ENCODE results near the gene SEMA4D. TPM values are rescaled to one million over a fixed set of nuclear protein-coding genes. Genes with fewer than 3 reads are reported as not detected.

The SEMA4D gene
- total RNA-seq, 1 experiment from 2014 or later, result 8.0 TPM

DNA sequence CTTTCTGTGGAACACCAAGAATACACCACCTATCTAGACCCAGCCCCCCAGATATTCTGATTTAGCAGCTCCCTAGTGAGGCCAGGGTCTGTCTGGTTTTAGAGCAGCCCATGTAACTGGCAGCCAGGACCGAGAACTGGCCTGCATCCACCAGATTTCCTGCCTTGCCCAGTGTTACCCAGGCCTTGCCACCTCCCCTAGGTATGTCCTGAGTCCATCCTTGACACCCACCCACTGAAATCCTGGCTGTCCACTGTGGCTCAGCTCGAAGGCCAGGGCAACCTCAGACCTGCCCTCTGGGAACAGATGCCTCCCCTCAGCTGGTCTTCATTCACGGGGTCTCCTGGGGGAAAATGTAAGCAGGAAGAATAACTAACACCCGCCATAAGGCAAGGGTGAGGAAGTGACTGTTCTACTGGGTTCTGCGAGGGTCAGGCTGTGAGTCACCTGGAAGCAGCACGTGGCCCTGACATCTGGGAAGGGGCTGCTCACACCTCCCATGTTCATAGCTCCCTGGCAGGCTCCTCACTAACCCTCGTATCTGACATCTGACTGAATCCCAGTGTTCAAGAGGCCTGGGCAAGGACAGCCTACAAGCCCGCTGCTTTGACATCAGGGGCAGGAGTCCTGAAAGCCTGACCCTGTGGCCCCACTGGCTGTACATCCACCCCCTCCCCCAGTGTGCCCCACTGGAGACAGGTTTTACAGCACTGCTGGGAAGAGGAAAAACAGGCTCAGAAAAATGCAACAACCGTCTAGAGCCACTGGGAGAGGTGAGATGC, 72.7 kb downstream of the SEMA4D start:
- H3F3A ChIP-seq (ENCODE audit: low read length, unreplicated experiment), result no peaks in the 10 kb centered on the region
- ATAC-seq (no peak), DNase-seq (no peak)
- peaks cover 7% of the 10 kb centered on the region for H3K4me1 ChIP-seq (ENCODE audit: insufficient read depth, low read length)
- no TSS peak for BruUV-seq (replicated peaks)
- H3K9ac ChIP-seq (ENCODE audit: low read length), result no peak overlapping the region
- no peak overlapping the region for H3K4me3 ChIP-seq (ENCODE audit: low read length)
- TF ChIP-seq, protein P1, sequence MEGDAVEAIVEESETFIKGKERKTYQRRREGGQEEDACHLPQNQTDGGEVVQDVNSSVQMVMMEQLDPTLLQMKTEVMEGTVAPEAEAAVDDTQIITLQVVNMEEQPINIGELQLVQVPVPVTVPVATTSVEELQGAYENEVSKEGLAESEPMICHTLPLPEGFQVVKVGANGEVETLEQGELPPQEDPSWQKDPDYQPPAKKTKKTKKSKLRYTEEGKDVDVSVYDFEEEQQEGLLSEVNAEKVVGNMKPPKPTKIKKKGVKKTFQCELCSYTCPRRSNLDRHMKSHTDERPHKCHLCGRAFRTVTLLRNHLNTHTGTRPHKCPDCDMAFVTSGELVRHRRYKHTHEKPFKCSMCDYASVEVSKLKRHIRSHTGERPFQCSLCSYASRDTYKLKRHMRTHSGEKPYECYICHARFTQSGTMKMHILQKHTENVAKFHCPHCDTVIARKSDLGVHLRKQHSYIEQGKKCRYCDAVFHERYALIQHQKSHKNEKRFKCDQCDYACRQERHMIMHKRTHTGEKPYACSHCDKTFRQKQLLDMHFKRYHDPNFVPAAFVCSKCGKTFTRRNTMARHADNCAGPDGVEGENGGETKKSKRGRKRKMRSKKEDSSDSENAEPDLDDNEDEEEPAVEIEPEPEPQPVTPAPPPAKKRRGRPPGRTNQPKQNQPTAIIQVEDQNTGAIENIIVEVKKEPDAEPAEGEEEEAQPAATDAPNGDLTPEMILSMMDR (conservative IDR thresholded peaks at IDR 0.05; ENCODE audit: low read depth, low read length), result no peak
- TF ChIP-seq EZH2 (IDR thresholded peaks at IDR 0.05; ENCODE audit: low read length, unreplicated experiment) (no peak), EZH2phosphoT487 (IDR thresholded peaks at IDR 0.05; ENCODE audit: borderline replicate concordance, low read length) (no peak)
- CTCF ChIA-PET, result no interaction called here
- no peak overlapping the region for H3K27ac ChIP-seq (ENCODE audit: low read length)
- H3K79me2 ChIP-seq (ENCODE audit: low read length), result no peaks in the 10 kb centered on the region
- intact Hi-C loops (cut with micrococcal nuclease), result no loop called here
- H4K20me1 ChIP-seq (ENCODE audit: low read length), result no peaks in the 10 kb centered on the region
- H3K9me2 ChIP-seq (replicated peaks; ENCODE audit: low read length), result no peaks in the 10 kb centered on the region
- H3K27me3 ChIP-seq (ENCODE audit: low read length), result no peaks in the 10 kb centered on the region
- no peak overlapping the region for H3K4me2 ChIP-seq (ENCODE audit: low read length)
- POLR2A ChIA-PET (ENCODE audit: unreplicated experiment), result no interaction called here
- no peaks in the 10 kb centered on the region for H3K36me3 ChIP-seq (ENCODE audit: low read depth, low read length)
- H3K9me3 ChIP-seq (ENCODE audit: low read length), result no peaks in the 10 kb centered on the region
- no peak overlapping the region for H2AFZ ChIP-seq (ENCODE audit: low read length)

GRCh38 chr9:89422151-89422975, 75.5 kb downstream of the SEMA4D start:
- DNase-seq (peak; percentile 15), ATAC-seq (no peak)
- Histone ChIP-seq H3K27me3 (ENCODE audit: low read length) (no peaks in the 10 kb centered on the region), H3K9me3 (ENCODE audit: low read length) (no peaks in the 10 kb centered on the region), H3F3A (ENCODE audit: low read length, unreplicated experiment) (no peaks in the 10 kb centered on the region), H3K9me2 (replicated peaks; ENCODE audit: low read length) (no peaks in the 10 kb centered on the region), H3K27ac (ENCODE audit: low read length) (no peak overlapping the region), H3K4me3 (ENCODE audit: low read length) (no peak overlapping the region), H3K36me3 (ENCODE audit: low read depth, low read length) (no peaks in the 10 kb centered on the region), H4K20me1 (ENCODE audit: low read length) (no peaks in the 10 kb centered on the region), H3K4me2 (ENCODE audit: low read length) (no peak overlapping the region), H2AFZ (ENCODE audit: low read length) (no peak overlapping the region), H3K9ac (ENCODE audit: low read length) (no peak overlapping the region), H3K79me2 (ENCODE audit: low read length) (no peaks in the 10 kb centered on the region), H3K4me1 (ENCODE audit: insufficient read depth, low read length) (peaks cover 1% of the 10 kb centered on the region)
- TF ChIP-seq, protein P1 (conservative IDR thresholded peaks at IDR 0.05; ENCODE audit: low read depth, low read length), result no peak
- TF ChIP-seq EZH2phosphoT487 (IDR thresholded peaks at IDR 0.05; ENCODE audit: borderline replicate concordance, low read length) (no peak), EZH2 (IDR thresholded peaks at IDR 0.05; ENCODE audit: low read length, unreplicated experiment) (no peak)
- intact Hi-C loops (cut with micrococcal nuclease), result no loop called here
- ChIA-PET POLR2A (ENCODE audit: unreplicated experiment) (no interaction called here), CTCF (no interaction called here)
- BruUV-seq (replicated peaks), result no TSS peak

DNA sequence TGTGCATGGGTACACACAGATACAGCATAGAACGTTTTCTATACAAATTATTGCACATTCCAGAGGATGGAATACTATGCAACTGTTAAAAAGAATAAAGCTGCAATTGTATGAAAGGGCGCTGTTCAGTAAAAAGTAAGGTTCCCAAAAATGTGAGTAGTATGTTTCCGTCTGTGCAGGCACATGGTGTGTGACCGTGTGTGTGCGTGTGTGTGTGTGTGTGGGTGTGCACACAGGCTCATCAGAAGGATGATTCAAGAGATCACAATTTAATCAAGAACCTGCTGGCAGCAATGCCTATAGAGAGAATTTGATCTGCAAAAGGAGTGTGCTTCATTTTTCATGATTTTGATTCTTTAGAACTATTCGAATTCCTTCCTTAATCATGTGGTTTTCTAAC, 76.3 kb downstream of the SEMA4D start:
- no peak overlapping the region for H3K27ac ChIP-seq (ENCODE audit: low read length)
- no peaks in the 10 kb centered on the region for H3K9me2 ChIP-seq (replicated peaks; ENCODE audit: low read length)
- no peaks in the 10 kb centered on the region for H4K20me1 ChIP-seq (ENCODE audit: low read length)
- no peak overlapping the region for H2AFZ ChIP-seq (ENCODE audit: low read length)
- POLR2A ChIA-PET (ENCODE audit: unreplicated experiment), result no interaction called here
- no TSS peak for BruUV-seq (replicated peaks)
- CTCF ChIA-PET, result no interaction called here
- no peaks in the 10 kb centered on the region for H3K9me3 ChIP-seq (ENCODE audit: low read length)
- no peaks in the 10 kb centered on the region for H3K4me1 ChIP-seq (ENCODE audit: insufficient read depth, low read length)
- H3K27me3 ChIP-seq (ENCODE audit: low read length), result no peaks in the 10 kb centered on the region
- no peaks in the 10 kb centered on the region for H3K36me3 ChIP-seq (ENCODE audit: low read depth, low read length)
- TF ChIP-seq, protein P1 (conservative IDR thresholded peaks at IDR 0.05; ENCODE audit: low read depth, low read length), result no peak
- TF ChIP-seq EZH2 (IDR thresholded peaks at IDR 0.05; ENCODE audit: low read length, unreplicated experiment) (no peak), EZH2phosphoT487 (IDR thresholded peaks at IDR 0.05; ENCODE audit: borderline replicate concordance, low read length) (no peak)
- no peak overlapping the region for H3K4me3 ChIP-seq (ENCODE audit: low read length)
- H3F3A ChIP-seq (ENCODE audit: low read length, unreplicated experiment), result no peaks in the 10 kb centered on the region
- ATAC-seq (no peak), DNase-seq (no peak)
- intact Hi-C loops (cut with micrococcal nuclease), result no loop called here
- no peak overlapping the region for H3K9ac ChIP-seq (ENCODE audit: low read length)
- no peaks in the 10 kb centered on the region for H3K79me2 ChIP-seq (ENCODE audit: low read length)
- no peak overlapping the region for H3K4me2 ChIP-seq (ENCODE audit: low read length)
